HG02678 (cell line): ENCODE measurements around the gene SLX9.

Experiments used
- ATAC-seq: cut with Tn5 transposase; IDR thresholded peaks from one replicate; pipeline ENCODE4 v1.9.1; 2021; ENCODE audit warnings: mild to moderate bottlenecking, moderate library complexity; ENCODE audit not compliant: unreplicated experiment

The SLX9 gene

DNA sequence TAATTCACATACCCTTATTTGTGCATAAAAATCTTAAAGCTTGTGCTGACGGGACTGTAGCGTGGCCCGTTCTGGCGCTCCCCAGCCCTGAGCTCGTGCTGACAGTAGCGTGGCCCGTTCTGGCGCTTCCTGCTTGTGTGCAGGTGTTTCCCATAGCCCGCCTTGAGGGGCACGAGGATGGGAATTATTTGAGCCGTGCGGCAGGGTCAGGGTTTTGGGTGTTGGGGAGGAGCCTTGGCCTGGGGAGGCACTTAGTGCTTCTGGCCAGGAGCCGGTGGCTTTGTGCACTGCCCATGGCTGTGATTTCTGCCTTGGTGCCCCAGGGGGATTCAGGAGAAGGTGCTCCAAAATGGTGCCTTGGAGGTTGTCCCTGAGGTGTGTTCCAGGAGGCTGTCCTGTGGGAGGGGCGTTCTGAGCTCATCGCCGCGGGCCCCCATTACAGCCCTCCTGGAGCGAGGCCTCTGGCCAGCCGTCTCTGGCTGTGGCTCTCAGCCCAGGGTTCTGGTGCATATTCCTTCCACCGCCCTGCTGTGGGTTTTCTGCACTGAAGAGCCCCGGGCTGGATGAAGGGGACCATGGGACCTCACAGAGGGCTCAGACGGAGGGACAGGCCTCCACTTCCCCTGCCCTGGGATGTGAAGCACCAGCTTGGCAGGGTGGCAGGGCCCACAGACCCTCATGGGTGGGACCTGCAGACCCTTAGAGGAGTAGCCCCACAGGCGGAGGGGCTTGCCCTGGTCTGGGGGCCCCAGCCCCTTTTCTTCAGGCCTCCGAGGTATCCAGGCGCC, 6.6 kb downstream of the SLX9 start:
- no peak for ATAC-seq

DNA sequence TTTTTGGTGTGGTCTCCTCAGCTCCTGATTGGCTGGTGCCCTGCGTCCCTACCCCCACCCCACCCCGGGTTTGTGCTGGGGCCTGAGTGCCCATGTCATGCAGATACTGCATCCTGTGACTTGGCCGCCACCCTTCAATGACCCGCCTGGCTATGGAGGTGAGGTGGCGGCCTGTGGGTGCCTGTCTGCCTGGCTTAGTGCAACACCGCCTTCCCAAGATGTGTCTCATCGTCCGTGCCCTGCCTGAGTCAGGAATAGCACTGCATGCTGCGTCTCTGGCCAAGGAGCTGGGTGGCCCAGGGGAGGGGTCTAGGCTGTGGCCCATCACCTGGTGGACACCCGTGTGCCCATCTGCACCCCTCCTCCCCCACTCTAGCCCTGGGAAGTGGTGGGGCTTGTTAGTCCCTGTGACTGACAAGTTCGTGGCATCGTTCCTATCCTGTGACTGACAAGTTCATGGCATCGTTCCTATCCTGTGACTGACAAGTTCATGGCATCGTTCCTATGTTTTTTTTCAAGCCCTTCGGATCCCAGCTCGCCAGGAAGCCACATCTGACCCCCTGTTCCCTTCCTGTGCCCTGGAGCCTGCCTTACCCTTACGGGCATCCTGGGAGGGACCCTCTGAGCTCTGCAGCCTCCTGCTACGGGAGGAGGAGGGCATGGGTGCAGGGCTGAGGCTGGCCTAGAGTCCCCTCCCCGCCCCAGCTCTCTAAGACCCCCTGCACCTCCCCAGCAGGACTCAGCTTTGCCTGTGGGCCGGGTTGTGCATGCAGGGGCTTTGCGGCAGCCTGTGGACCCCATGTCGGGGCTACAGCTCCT, 7.5 kb downstream of the SLX9 start:
- no peak for ATAC-seq

- ATAC-seq: no peak
Observed at GRCh38 chr21:44947930-44948331, 8.1 kb downstream of the SLX9 start.

GRCh38 chr21:44948426-44949120, 8.7 kb downstream of the SLX9 start:
- no peak for ATAC-seq

- no peak for ATAC-seq
Observed at GRCh38 chr21:44949161-44949778, 9.4 kb downstream of the SLX9 start.

DNA sequence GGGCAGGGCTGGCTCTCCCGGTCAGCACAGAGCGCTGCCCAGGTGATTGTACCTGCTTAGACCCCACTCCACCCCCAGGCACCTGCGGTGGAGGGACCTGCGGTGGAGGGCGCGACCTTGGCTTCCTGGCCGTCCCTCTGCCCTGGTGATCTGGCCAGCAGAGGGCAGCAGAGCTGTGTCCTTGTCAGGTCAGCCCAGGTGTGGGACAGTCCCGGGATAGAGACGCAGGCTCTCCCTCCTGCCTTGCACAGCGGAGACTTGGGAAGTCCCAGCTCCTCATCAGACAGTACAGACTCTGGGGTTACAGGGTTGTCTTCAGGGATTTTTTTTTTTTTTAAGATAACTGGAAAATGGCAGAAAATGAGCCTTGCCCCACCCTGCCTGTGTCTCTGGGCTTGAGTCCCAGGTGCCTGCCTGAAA, 10.0 kb downstream of the SLX9 start:
- ATAC-seq: no peak

GRCh38 chr21:44950351-44950750, 10.5 kb downstream of the SLX9 start:
- no peak for ATAC-seq

DNA sequence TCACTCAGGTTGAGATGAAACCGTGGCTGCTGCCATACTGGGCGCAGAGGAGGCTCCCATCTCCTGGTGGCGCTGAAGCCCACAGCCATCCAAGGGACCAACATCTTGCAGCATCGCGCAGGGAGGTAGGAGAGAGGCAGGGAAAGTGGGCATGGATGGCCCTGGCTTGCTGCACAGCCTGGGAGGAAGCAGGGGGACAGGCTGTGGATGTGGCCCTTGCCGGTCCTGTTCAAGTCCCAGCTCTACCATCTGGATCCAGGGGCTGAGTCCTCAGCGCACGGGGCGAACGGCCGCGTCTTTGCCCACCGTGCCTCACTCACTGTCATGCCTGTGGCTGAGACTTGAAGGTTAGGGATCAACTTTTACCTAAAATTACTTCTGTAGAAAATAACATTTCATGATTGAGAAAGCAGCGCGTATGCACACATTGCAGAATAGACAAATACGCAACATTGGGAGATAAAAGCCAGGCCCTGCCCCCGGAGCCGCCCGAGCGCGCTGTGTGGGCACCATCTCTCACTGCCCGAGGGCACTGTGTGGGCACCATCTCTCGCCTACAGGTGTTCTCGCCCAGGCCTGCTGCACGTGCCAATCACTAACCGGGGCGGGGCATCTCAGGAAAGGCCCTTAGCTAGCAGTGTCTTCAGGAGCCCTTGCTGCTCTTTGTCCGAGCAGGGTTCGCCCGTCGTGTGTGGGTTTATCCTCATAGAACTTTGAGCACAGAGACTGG, 11.5 kb downstream of the SLX9 start:
- ATAC-seq: no peak

DNA sequence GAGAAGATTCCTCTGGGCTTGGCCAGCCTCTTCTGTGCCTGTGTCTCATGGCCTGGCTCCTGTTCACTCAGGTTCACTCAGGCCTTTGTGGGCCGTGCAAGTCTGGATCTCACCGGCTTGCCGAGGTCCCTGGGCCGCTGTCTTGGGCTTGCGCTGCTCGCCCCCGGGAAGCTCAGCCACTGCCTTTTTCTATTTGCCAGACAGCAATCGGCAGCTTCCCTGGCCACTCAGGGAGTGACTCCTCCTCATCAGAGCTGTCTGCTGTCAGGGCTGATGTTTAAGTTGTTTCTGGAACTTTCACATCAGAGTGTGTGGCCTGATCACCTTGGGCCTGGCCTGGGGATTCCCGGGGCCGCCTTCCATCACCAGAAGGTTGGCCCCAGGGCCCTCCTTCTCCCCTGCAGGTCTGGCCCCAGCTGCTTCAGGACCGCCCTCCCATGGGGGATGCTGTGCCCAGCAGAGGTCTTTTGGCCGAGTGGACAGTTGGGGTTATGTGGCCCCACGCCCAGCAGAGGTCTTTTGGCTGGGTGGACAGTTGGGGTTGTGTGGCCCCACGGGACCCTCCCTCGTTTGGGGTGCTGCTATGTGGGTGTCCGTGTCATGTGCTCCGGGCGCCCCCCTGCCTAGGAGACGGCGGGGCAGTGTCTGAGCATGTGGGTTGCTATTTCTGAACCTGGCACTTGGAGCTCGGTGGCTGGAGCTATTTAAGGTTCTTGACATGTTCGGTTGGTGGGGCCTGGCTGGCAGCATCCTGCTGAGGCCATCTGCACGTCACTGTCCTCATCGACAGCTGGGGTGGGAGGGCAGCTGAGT, 12.5 kb downstream of the SLX9 start:
- ATAC-seq: no peak

- no peak for ATAC-seq
Observed at GRCh38 chr21:44952929-44953627, 13.2 kb downstream of the SLX9 start.

GRCh38 chr21:44953628-44954021, 13.8 kb downstream of the SLX9 start:
- no peak for ATAC-seq

DNA sequence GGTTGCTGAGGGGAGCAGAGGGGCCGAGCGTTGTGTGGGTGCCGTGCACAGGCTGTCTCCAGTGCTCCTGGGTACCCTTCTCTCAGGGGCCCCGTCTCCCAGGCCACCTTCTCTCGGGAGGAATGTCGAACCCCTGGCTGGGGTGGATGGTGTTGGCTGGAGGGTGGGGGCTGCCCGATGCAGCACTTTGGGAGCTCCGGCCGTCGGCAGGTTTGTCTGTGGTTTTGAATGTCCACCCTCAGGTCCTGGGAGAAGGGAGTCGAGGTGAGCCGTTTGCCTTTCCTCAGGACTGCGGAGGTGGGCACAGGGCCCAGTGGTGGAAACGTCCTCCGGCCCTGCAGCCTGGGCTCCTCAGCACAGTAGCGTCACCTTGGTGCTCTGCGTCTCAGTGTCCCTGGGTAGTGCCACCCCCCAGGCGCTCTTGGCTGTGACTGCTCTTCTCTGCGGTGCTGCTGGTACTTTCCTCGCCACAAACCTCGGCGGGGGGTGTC, 14.5 kb downstream of the SLX9 start:
- no peak for ATAC-seq

GRCh38 chr21:44955141-44955797, 15.4 kb downstream of the SLX9 start:
- no peak for ATAC-seq

DNA sequence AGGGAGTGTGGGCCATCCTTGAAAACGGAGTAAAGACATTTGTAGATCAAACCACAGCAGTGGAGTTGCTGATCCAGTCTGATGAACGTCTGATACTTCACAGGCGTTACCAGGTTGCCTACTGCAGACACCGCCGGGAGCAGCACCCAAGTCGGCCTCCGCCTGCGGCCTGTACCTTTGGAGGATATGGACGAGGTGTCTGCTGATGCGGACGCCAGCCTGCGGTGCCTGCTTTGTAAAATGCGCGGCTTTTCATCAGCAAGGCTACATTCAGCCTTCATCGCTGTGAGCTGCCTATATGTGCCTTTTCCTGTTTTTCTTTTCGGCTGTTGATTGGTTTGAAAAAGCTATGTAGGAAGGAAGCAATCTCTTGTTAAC, 16.0 kb downstream of the SLX9 start:
- no peak for ATAC-seq

DNA sequence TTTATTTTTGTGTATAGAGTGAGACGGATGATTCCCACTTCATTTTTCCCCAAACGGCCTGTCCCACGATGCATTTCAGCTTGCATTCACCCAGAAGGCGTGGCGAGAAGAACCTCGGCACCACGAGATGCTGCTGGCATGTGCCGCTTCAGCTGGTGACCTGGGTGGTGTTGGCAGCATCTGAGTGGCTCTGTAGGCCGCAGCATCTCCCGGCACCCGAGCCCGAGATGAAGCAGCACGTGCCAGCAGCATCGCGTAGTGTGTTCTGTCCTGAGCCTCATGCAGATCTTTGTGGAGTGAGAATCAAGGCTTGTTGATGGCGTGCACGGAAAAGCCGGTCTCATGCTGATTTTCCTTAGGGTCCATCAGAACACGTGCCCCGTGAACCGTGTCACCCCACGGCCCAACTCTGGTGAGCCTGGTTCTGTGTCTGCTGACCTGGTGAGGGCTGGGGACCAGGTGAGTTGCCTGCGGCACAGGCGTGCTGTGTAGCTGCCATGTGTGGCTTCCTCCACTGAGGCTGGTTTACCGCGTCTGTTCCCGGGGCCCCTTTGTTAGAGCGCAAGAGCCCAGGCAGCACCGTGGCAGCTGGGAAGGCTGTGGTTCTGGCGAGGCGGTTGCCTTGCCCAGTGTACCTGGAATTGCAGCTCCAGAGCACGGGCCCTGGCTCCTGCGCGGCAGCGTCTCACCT, 16.7 kb downstream of the SLX9 start:
- ATAC-seq: no peak

DNA sequence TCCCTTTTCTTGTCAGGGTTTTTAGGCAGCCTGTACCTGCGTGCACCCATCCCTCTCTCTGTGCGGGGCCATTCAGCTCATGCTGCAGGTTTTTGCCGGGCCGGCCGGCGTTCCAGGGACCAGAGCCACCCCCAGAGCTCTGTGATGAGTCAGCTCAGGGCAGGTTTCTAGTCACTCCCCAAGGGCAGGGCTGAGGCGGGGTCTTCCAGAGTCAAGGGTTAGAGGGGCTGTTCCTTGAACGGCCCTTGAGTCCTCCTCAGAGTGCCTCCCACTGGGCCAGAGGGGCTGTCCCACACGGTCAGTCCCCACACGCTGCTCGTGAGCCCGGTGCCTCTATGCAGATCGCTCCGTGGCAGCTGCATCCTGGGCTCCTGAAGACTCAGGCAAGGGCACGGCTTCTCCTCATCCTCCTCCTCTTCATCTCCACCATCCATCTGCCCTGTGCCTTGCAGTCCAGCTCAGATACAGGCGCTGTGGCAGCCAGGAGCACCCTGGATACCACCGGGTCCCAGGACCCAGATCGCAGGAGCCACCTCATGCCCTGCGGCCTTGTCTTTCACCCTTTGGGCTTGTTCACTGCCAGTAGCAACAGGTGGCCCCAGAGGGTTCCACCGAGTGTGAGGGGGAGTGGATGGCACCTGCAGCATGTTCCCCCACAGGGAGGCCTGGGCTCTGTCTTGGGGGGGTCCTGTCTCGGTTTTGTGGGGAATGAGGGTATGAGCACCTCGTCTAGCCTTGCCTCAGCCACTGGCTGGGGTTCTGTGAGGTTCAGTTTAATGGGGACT, 17.4 kb downstream of the SLX9 start:
- ATAC-seq: no peak

- no peak for ATAC-seq
Observed at GRCh38 chr21:44957901-44958451, 18.1 kb downstream of the SLX9 start.
